Central memory CD4-positive, alpha-beta T cell (primary cell): ENCODE measurements around the gene KIF25.

Experiments
- DNase-seq: peaks from one replicate; pipeline ENCODE4 v3.0.0; 2022
- total RNA-seq, 3 experiments: gene quantifications; one replicate each; lab custom pipeline; 2026; lab: John Stamatoyannopoulos, UW

KIF25 gene, protein sequence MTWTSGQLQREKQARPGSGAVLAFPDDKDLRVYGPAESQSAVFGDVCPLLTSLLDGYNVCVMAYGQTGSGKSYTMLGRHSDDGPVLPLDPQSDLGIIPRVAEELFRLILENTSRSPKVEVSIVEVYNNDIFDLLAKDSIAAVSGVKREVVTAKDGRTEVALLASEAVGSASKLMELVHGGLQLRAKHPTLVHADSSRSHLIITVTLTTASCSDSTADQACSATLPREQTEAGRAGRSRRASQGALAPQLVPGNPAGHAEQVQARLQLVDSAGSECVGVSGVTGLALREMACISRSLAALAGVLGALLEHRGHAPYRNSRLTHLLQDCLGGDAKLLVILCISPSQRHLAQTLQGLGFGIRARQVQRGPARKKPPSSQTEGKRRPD
- 0 to 0.04 (median 0) reads per million in 3 experiments for total RNA-seq

- DNase-seq = no peak
Measured at GRCh38 chr6:167997642-167998041, at the start of gene KIF25. TSS of gene KIF25 (plus strand) at chr6:167997671. CDS start at chr6:168029586, 31,915 bp downstream.

- no peak for DNase-seq
Measured at GRCh38 chr6:167947716-167948115, 49.8 kb upstream of the KIF25 start.

GRCh38 chr6:167948716-167949115 is 48.8 kb upstream of the KIF25 start:
- DNase-seq = no peak

DNA sequence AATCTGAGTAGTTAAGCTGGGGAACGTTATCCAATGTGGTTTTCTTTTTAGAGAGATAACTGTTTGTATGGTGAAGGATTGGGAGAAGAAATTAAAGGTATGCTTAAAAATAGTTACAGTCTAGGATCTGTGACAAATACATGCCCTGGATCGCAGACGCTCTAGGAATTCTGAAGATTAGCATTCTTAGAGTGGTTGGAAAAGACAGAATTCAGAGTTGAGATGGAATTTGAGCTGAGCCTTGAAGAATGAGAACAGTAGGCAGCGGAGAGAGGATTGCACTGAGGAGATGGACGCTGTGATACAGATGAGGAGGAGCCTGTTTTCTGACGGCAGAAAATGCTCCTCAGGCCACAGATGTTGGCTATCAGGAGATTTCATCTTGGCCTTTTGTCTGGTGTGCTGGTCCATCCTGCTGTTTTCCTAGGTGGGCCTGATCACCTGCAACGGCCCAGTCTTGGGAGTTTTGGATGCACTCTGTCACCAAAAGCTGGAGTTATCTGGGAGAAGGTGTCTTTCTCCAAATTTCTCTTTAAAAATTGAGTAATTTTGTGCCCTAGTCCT is 48.3 kb upstream of the KIF25 start:
- no peak for DNase-seq

DNA sequence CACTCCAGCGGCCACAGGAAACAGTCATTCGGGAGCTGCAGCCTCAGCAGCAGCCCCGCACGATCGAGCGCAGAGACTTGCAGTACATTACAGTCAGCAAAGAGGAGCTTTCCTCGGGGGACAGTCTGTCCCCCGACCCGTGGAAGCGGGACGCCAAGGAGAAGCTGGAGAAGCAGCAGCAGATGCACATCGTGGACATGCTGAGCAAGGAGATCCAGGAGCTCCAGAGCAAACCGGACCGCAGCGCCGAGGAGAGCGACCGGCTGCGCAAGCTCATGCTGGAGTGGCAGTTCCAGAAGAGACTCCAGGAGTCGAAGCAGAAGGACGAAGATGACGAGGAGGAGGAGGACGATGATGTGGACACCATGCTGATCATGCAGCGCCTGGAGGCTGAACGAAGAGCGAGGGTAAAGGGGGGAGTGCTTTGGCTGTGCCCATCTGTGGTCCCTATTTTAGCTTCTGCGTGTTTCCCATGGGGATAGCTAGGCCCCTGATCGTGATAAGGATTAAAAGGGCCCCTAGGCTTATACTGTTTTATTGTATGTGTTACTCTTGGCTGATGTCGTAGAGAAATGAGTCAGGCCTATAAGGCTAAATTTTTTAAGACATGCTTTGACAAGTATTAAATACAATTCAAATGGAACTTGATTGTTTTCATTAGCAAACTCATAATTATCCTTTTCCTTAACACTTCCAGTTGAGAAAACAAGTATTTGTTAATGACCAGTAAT is 45.5 kb upstream of the KIF25 start:
- no peak for DNase-seq

DNA sequence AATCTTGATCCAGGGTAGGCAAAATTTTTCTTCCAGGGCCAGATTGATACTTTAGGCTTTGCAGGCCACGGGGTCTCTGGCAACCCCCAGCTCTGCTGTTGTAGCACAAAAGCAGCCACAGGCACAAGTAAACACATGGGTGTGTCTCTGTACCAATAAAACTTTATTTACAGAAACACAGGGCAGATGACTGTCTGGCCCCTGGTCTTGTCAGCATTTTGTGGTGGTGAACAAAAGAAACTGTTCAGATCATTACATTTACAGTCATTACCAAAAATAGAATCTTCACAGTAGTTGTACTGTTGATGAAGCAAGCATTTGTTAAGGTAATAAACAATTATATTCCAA is 45.0 kb upstream of the KIF25 start:
- DNase-seq = no peak

- DNase-seq = no peak
Measured at GRCh38 chr6:167953551-167953950, 43.9 kb upstream of the KIF25 start.

DNA sequence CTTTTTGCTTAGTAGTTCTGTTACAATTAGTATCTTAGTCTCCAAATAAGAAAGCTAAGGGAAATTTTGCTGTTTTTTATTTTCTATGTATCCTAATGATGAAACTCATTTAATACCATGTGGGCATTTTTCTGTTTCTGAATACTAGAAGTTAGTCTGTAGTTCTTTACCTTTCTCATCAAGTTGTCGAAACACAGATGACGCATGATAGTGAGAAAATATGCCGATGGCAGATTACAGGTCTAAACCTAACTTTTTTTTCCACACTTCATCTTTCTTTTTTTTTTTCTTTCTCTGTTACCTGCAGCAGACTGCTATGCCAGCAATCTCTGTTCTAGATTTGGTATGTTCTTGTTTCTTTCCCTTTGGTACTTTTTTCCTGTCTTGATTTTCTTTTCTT is 43.3 kb upstream of the KIF25 start:
- DNase-seq = no peak

GRCh38 chr6:167956491-167956890 is 41.0 kb upstream of the KIF25 start:
- no peak for DNase-seq

GRCh38 chr6:167956983-167957492 is 40.4 kb upstream of the KIF25 start:
- no peak for DNase-seq

- no peak for DNase-seq
Measured at GRCh38 chr6:167957626-167958025, 39.8 kb upstream of the KIF25 start.

DNA sequence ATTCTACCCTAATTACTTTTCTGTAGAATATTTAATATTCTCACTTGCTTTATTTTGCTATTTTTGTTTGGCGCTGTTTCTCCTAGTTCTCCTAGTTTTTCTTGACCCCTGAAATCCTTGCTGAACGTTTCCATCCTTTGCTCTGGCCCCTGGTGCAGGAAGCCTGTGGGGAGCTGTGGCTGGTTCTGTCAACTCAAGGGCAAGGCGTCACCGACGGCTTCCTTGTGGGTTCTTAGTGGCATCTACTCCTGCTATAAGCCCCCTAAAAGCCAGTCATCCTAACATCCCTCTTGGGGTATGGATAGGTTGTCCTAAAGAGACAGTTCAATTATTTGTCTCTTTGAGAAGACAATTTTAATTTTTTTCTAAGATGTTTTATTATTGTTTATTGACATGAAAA is 36.9 kb upstream of the KIF25 start:
- DNase-seq = no peak

DNA sequence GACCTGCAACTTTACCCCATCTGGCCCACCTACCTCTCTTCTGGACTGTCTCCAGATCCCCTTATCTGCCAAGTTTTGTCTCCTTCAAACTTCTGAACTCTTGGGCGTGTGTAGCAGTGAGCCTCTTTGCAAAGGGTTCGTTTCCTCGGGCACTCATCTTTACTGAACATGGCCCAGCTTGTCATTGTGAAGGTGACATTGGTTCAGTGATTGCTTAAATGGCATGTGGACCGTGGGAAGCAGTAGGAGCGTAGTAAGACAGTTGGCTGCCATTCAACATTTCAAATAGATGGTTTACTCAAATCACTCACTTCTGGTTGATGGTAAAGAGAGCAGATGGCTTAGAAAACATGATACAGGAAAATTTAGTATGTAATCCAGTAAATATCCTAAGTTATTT is 34.8 kb upstream of the KIF25 start:
- DNase-seq = no peak

DNA sequence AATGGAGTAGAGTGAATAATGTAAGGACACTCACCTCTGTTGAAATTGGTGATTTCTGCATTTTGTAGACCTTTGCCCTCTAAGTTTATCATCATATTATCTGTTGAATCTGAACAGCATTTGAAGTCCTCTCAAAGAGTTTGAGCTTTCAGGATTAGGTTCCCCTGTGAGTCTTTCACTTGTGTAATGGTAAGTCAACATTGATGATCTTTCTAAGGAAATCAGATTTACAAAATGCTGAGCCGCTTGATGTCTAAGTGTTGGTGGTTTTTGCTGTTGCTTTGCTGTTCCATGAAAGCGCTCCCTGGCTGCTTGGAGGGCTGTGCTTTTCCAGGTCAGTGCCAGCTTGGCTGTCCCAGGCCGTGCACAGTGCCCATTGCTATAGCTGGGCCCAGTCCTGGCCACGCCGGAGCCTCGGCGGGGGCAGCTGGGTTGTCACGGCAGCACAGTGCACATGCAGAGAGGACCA is 33.8 kb upstream of the KIF25 start:
- DNase-seq = no peak

GRCh38 chr6:167965592-167966539 is 31.6 kb upstream of the KIF25 start:
- DNase-seq = no peak

DNA sequence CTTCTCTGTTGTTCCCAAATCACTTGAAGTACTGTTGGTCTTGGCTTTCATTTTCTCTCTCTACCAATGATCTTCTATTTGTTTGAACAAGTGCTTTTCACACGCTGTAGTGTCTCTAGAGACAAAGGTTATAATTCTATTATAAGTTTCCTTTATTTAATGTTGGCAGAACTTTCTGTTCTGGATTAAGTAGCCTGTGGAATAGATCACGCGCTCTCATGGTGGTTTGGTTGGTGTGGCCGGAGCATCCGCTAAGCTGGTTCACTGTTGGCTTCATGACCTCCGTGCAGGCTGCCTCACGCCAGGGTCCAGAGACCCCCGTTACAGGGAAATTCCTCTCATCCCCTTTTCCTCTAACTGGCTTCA is 30.9 kb upstream of the KIF25 start:
- no peak for DNase-seq

- DNase-seq = no peak
Measured at GRCh38 chr6:167968091-167968490, 29.4 kb upstream of the KIF25 start.

- no peak for DNase-seq
Measured at GRCh38 chr6:167970230-167970629, 27.2 kb upstream of the KIF25 start.

- no peak for DNase-seq
Measured at GRCh38 chr6:167972193-167972592, 25.3 kb upstream of the KIF25 start.

- DNase-seq = no peak
Measured at GRCh38 chr6:167973148-167973885, 24.2 kb upstream of the KIF25 start.

GRCh38 chr6:167974640-167975344 is 22.7 kb upstream of the KIF25 start:
- DNase-seq = no peak
